Activated CD4-positive, alpha-beta T cell treated with anti-CD3 and anti-CD28 coated beads, Interleukin-2, amount 10 ng/mL, durations not matched to agents 24 days and 14 days (primary cell): Measurements from ENCODE around the gene COX7A2. TPM values are rescaled to one million over a fixed set of nuclear protein-coding genes. Genes with fewer than 3 reads are reported as not detected.

ENCODE experiments used
- DNase-seq: peaks from one replicate; pipeline ENCODE4 v3.0.0; 2022
- H3K27ac Mint-ChIP-seq: one replicate; pipeline ENCODE4 v1.8.0; 2022; ENCODE audit warnings: mild to moderate bottlenecking, mixed read lengths
- H3K27me3 Mint-ChIP-seq: one replicate; pipeline ENCODE4 v1.8.0; 2022; ENCODE audit warnings: mixed read lengths
- H3K36me3 Mint-ChIP-seq: one replicate; pipeline ENCODE4 v1.8.0; 2022; ENCODE audit warnings: low read depth, mild to moderate bottlenecking, mixed read lengths
- H3K4me1 Mint-ChIP-seq: one replicate; pipeline ENCODE4 v1.8.0; 2021; ENCODE audit warnings: mixed read lengths
- H3K4me3 Mint-ChIP-seq: one replicate; pipeline ENCODE4 v1.8.0; 2022; ENCODE audit warnings: mild to moderate bottlenecking, moderate library complexity, mixed read lengths
- H3K9me3 Mint-ChIP-seq: one replicate; pipeline ENCODE4 v1.8.0; 2021; ENCODE audit warnings: mixed read lengths
- intact Hi-C: fragments of 100-400 bp; cut with micrococcal nuclease; formaldehyde crosslinking; loops from one replicate; pipeline ENCODE4 v1.15.1; 2023
- total RNA-seq: library from RNA; stranded (reverse); gene quantifications from 2 replicates; pipeline ENCODE4 v1.2.3, GENCODE V29; 2022

Gene COX7A2
- total RNA-seq, 1 donor from 2014 or later, result 490 TPM

DNA sequence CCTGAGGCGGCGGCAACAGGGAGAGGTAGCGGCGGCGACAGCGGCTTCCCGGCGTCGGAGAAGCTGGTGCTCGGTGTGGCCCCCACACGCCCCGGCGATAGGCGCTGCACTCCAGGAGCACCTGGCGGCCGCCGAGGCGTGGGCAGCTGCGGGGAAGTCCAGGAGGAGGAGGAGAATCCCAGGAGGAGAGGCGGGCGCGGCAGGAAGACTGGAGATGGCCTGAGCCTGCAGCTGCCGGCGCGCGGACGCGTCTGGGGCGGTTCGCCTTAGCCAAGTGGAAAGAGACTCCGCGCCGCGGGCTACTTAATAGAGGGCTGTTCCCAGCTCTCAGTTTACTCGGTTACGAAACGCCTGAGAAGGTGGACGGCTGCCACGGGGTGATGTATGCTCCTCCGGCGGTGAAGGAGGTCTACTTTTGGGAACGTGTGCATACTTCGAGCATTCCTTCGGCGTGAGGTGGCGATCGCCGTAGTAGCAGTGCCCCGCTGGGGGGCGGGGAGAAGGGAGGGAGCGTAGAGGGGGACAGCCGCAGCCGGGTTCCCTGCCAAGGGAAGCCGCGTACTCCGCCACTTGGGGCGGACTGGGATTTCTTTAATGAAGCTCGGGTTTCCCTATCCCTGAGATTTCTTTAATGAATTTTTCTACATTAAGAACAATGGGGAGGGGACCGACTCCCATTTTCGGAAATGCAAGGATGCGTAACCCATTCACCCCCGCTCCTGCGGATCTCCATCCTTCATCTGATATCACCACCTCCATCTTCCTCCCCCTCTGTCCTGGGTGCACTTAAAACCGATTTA is 37.6 kb downstream of the COX7A2 start, which contains the start of gene COL12A1:
Gene COL12A1 (minus strand): TSS at position 278 of the 800 bp plus-strand sequence. CDS start 3,261 bp downstream, outside the sequence.
- H3K9me3 Mint-ChIP-seq, result no peaks in the 10 kb centered on the region
- peaks cover 82% of the 10 kb centered on the region for H3K27me3 Mint-ChIP-seq
- peak; percentile 75 for DNase-seq
- peak within 1 kb of the TSS; percentile 57 for H3K27ac Mint-ChIP-seq
- intact Hi-C loops, result loop anchor here (5.0 to 10.0 kb wide), 4 partner anchors 119 to 1529 kb away; no protein-coding TSS in a partner anchor
- peaks cover 1% of the 10 kb centered on the region for H3K36me3 Mint-ChIP-seq
- peak within 1 kb of the TSS; percentile 83 for H3K4me3 Mint-ChIP-seq
- H3K4me1 Mint-ChIP-seq, result peaks cover 52% of the 10 kb centered on the region

DNA sequence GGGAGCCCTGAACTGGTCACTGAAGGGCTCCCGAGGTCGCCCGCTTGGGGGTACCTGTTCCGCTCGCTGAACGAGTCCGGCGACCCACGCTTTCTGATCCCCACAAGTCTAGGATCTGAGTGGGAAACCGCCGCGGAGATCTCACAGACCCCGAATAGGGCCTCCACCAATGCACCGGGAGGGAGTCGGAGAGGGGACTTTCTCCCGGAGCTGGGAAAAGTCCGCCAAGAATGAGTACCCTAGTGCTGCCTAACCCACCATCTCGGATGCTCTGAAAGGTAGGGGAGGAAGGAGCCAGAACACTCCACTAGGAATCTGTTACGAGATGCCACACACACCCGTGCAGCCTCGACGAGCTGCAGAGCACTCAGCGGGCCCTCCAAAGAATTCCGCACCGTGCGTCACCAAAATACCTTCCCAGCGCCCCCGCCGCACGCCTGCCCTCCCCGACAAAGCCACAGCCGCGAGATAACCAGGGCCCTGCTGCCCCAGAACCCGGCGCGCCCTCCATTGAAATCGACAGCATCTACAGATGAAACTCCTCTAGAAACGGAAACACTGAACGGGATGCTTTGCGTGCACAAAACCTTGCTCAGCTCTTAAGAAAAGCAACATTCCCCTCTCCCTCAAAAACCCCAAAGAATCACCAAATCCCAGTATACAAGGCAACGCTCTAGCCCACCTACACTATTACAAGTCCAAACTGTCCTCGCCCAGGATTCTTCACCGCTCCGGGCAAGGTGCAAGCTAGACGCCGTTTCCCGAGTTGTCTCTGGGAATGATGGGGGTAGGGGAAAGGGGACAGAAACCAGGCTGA is 38.4 kb downstream of the COX7A2 start:
- peaks cover 84% of the 10 kb centered on the region for H3K27me3 Mint-ChIP-seq
- intact Hi-C loops, result loop anchor here (5.0 to 10.0 kb wide), 4 partner anchors 118 to 1528 kb away; no protein-coding TSS in a partner anchor
- DNase-seq, result peak; percentile 75
- peak overlapping the region; percentile 74 for H3K4me3 Mint-ChIP-seq
- peaks cover 1% of the 10 kb centered on the region for H3K36me3 Mint-ChIP-seq
- H3K27ac Mint-ChIP-seq, result peak overlapping the region; percentile 57
- H3K9me3 Mint-ChIP-seq, result no peaks in the 10 kb centered on the region
- H3K4me1 Mint-ChIP-seq, result peaks cover 52% of the 10 kb centered on the region

DNA sequence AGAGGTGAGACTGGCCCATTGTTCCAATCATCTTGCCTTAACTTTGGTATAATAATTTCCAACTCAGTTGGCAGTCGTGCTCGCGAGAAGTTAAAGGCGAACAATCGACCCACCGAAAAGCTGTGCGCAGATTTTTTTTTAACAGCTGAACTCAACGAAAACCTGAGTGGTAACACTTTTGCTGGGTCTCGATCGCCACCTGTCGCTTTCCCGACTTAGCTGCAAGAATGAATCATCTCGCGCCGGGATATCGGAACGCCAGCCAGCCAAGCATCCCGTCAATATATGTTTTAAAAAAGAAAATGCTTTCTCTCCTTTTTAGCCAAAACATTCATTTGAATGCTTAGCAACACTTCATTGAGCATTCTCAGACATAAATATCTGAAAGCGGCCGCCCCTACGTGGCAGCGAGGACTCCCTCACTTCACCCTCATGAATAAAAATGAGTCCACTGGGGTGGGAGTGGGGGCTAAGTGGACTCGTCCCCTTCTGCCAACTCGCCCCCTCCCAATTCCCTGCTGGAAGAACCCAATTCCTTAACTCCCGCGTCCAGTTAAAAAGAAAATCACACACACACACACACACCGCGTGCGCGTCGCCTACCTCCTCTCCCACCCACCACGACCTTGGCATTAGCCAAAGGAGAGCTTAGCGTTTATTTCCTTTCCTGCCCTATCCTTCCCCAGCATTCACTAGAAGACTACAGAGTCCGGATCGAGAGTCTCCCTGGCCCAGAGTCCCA is 39.2 kb downstream of the COX7A2 start:
- peak; percentile 81 for DNase-seq
- Mint-ChIP-seq H3K4me1 (peaks cover 52% of the 10 kb centered on the region), H3K4me3 (peak overlapping the region; percentile 74), H3K36me3 (peaks cover 1% of the 10 kb centered on the region), H3K27me3 (peaks cover 85% of the 10 kb centered on the region), H3K27ac (peak overlapping the region; percentile 39), H3K9me3 (no peaks in the 10 kb centered on the region)
- intact Hi-C loops, result loop anchor here (10.0 kb wide), 2 partner anchors 290 to 860 kb away; no protein-coding TSS in a partner anchor

GRCh38 chr6:75203721-75204120 is 39.9 kb downstream of the COX7A2 start:
- Mint-ChIP-seq H3K4me1 (peaks cover 47% of the 10 kb centered on the region), H3K4me3 (no peak overlapping the region), H3K27me3 (peaks cover 81% of the 10 kb centered on the region), H3K27ac (no peak overlapping the region), H3K9me3 (no peaks in the 10 kb centered on the region), H3K36me3 (peaks cover 1% of the 10 kb centered on the region)
- DNase-seq, result no peak
- intact Hi-C loops, result loop anchor here (10.0 kb wide), 2 partner anchors 289 to 859 kb away; no protein-coding TSS in a partner anchor

DNA sequence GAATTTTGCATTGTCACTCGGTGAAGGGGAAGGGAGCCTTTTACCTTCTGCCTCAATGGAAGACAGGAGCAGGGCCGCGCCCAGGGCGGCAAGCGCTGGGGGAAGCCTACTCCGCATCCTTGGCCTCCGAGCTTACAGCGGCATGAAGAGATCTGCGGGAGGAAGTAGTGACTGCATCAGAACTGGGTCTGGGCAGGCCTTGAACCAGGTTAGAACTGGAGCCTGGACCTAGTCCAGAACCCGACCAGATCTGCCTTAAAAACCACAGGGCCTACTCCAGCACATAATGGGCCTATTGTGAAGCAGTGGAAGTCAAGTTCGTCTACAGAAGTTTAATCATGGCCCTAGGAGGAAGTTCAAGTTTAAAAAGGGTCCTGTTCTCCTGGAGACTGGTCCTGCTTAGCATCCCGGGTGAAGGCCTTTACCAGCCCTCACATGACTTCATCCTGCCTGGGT is 40.9 kb downstream of the COX7A2 start:
- H3K27me3 Mint-ChIP-seq, result peaks cover 75% of the 10 kb centered on the region
- DNase-seq, result no peak
- no peaks in the 10 kb centered on the region for H3K9me3 Mint-ChIP-seq
- H3K4me1 Mint-ChIP-seq, result peaks cover 37% of the 10 kb centered on the region
- intact Hi-C loops, result loop anchor here (10.0 kb wide), 2 partner anchors 288 to 858 kb away; no protein-coding TSS in a partner anchor
- no peak overlapping the region for H3K4me3 Mint-ChIP-seq
- peaks cover 1% of the 10 kb centered on the region for H3K36me3 Mint-ChIP-seq
- H3K27ac Mint-ChIP-seq, result no peak overlapping the region

- Mint-ChIP-seq H3K27ac (no peak overlapping the region), H3K9me3 (no peaks in the 10 kb centered on the region), H3K36me3 (peaks cover 1% of the 10 kb centered on the region), H3K27me3 (peaks cover 69% of the 10 kb centered on the region), H3K4me3 (peak overlapping the region; percentile 20), H3K4me1 (peaks cover 31% of the 10 kb centered on the region)
- DNase-seq, result no peak
- intact Hi-C loops, result loop anchor here (10.0 kb wide), 2 partner anchors 287 to 857 kb away; no protein-coding TSS in a partner anchor
These were observed 41.5 kb downstream of the COX7A2 start for GRCh38 chr6:75201901-75202672.

- intact Hi-C loops, result loop anchor here (10.0 kb wide), 2 partner anchors 286 to 856 kb away; no protein-coding TSS in a partner anchor
- H3K9me3 Mint-ChIP-seq, result no peaks in the 10 kb centered on the region
These were observed 42.6 kb downstream of the COX7A2 start for GRCh38 chr6:75201021-75201420.

DNA sequence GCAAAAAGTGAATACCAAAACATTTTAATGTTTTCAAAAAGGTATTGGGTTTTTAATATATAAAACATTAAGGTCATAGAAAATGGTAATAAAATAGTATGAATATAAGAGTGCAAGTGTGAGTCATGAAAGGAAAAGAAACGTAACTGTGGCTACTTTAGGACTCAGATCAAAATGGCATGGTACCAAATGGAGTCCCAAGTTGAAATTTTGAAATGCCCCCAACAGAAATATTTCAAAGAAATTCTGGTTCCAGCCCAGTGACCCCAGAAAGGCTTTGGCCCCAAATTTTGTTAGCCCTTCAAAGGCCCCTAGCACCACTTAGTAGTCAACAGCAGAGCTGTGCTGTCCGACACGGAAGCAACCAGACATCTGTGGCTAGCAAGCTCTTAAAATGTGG is 43.7 kb downstream of the COX7A2 start:
- Mint-ChIP-seq H3K27me3 (peaks cover 49% of the 10 kb centered on the region), H3K4me1 (peaks cover 11% of the 10 kb centered on the region), H3K36me3 (no peaks in the 10 kb centered on the region), H3K9me3 (no peaks in the 10 kb centered on the region), H3K27ac (no peak overlapping the region), H3K4me3 (no peak overlapping the region)
- intact Hi-C loops, result loop anchor here (10.0 kb wide), 2 partner anchors 285 to 855 kb away; no protein-coding TSS in a partner anchor
- no peak for DNase-seq

More at GRCh38 chr6:75201021-75201420, 42.6 kb downstream of the COX7A2 start:
- no peak overlapping the region for H3K27ac Mint-ChIP-seq
- peaks cover 60% of the 10 kb centered on the region for H3K27me3 Mint-ChIP-seq
- peaks cover 21% of the 10 kb centered on the region for H3K4me1 Mint-ChIP-seq
- peaks cover 1% of the 10 kb centered on the region for H3K36me3 Mint-ChIP-seq
- H3K4me3 Mint-ChIP-seq, result no peak overlapping the region
- DNase-seq, result no peak

DNA sequence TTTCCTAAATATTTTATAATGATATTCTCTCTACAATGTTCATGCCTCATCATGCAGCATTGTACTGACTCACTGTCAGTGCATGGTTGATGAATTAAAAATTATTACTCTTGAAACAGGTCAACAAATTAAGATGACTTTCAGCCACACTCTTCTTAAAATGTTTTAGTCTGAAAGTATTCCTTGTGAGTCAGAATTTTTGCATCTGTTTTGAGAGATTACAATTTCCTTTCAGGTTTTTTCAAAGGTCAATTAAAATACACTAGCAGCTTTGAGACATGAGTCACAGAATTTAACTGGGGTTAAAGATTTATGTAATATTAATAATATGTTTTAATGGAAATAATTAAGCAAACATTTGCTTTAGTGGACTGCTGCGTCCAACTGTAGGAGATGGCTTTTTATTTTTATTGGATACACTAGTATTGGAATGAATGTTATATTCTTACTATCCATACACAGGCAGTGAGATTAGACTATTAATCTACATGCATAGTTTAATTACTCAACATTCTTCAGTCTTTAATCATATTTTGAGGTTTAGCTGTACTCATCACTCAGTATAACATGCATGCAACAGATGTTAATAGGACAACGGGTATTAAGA is 47.4 kb downstream of the COX7A2 start:
- Mint-ChIP-seq H3K27me3 (peaks cover 15% of the 10 kb centered on the region), H3K4me1 (no peaks in the 10 kb centered on the region), H3K27ac (no peak overlapping the region), H3K36me3 (no peaks in the 10 kb centered on the region), H3K9me3 (no peaks in the 10 kb centered on the region), H3K4me3 (no peak overlapping the region)
- DNase-seq, result no peak
- intact Hi-C loops, result no loop called here

GRCh38 chr6:75188221-75188925 is 55.2 kb downstream of the COX7A2 start:
- DNase-seq, result no peak
- Mint-ChIP-seq H3K36me3 (no peaks in the 10 kb centered on the region), H3K4me3 (no peak overlapping the region), H3K4me1 (no peaks in the 10 kb centered on the region), H3K9me3 (no peaks in the 10 kb centered on the region), H3K27ac (no peak overlapping the region), H3K27me3 (peaks cover 8% of the 10 kb centered on the region)
- intact Hi-C loops, result no loop called here
